Natural killer cell (primary cell): ENCODE results near the gene CACNG1. TPM values are rescaled to one million over a fixed set of nuclear protein-coding genes. Genes with fewer than 3 reads are reported as not detected.
A peak's percentile ranks its signal among the peaks of the same experiment; 100 is the strongest.

Experiments
- ATAC-seq, 3 donors: fragments of 150-1000 bp in 2 of 3; fragments of 200-7000 bp in 1 of 3; cut with Tn5 transposase; 1 replicate in 1 of 3; 2 replicates in 2 of 3; pipeline ENCODE4 v1.10.0; 2021; ENCODE audit warnings: mild to moderate bottlenecking in 2 of 3, moderate library complexity in 2 of 3
- DNase-seq, 2 donors: peaks; one replicate each; pipeline versions ENCODE4 v3.0.0 to v3.0.0-alpha.2; 2013 to 2021; ENCODE audit warnings: mixed read lengths in 1 of 2
- H3K27ac ChIP-seq: one replicate; pipeline ENCODE4 v1.5.1; 2013; ENCODE audit warnings: mild to moderate bottlenecking, low read length
- H3K27me3 ChIP-seq: one replicate; pipeline ENCODE4 v1.6.1; 2013; ENCODE audit warnings: low read length; ENCODE audit not compliant: control insufficient read depth, insufficient read depth
- H3K36me3 ChIP-seq: one replicate; pipeline ENCODE4 v1.6.1; 2013; ENCODE audit warnings: low read length; ENCODE audit not compliant: control insufficient read depth, insufficient read depth
- H3K4me1 ChIP-seq: one replicate; pipeline ENCODE4 v1.6.1; 2013; ENCODE audit warnings: low read length; ENCODE audit not compliant: control insufficient read depth, insufficient read depth
- H3K4me3 ChIP-seq: one replicate; pipeline ENCODE4 v1.5.1; 2013; ENCODE audit warnings: low read length
- H3K9me3 ChIP-seq: one replicate; pipeline ENCODE4 v1.6.1; 2013; ENCODE audit warnings: low read length; ENCODE audit not compliant: control insufficient read depth, insufficient read depth
- H3K27ac Mint-ChIP-seq, 2 donors: one replicate each; pipeline ENCODE4 v1.8.0; 2022; ENCODE audit warnings: mild to moderate bottlenecking in 2 of 2, mixed read lengths in 2 of 2, moderate library complexity in 1 of 2
- H3K27me3 Mint-ChIP-seq, 2 donors: one replicate each; pipeline ENCODE4 v1.8.0; 2022; ENCODE audit warnings: low read depth in 2 of 2, mixed read lengths in 2 of 2
- H3K36me3 Mint-ChIP-seq: one replicate; pipeline ENCODE4 v1.8.0; 2022; ENCODE audit warnings: mixed read lengths
- H3K4me1 Mint-ChIP-seq, 2 donors: one replicate each; pipeline ENCODE4 v1.8.0; 2022; ENCODE audit warnings: mixed read lengths in 2 of 2
- H3K4me3 Mint-ChIP-seq: one replicate; pipeline ENCODE4 v1.8.0; 2022; ENCODE audit warnings: mild to moderate bottlenecking, moderate library complexity, mixed read lengths
- H3K9me3 Mint-ChIP-seq, 2 donors: one replicate each; pipeline ENCODE4 v1.8.0; 2022; ENCODE audit warnings: mixed read lengths in 2 of 2
- intact Hi-C: fragments of 100-400 bp; cut with micrococcal nuclease; formaldehyde crosslinking; loops from one replicate; pipeline ENCODE4 v1.14.2; 2022
- total RNA-seq, 4 donors: library from RNA; stranded (reverse); fragments of 120-200 nt in 1 of 4; gene quantifications; one replicate each; pipeline versions ENCODE4 v1.2.3 to v1.2.4, GENCODE V29; 2013 to 2022
- TF ChIP-seq, protein P1 (sequence below): fragments of 200-600 bp; IDR thresholded peaks from one replicate; pipeline ENCODE4 v1.8.0; 2022; ENCODE audit warnings: antibody characterized with exemption

CACNG1 gene
- total RNA-seq, 3 donors from 2014 or later (not counting 1 experiment from before 2014, with no cell fraction given), result not detected

DNA sequence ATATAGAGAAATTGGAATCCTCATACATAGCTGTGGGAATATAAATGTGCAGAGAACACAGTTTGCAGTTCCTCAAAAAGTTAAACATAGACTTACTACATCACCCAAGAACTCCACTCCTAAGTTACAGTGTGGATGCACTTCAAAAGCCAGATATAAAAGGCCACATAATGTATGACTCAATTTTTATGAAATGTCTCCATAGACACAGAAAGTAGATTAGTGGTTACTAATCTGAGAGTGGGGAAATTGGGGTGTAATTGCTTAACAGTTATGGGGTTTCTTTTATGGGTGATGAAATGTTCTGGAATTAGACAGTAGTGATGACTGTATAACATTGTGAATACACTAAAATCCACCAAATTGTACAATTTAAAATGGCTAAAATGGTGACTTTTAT is 60.9 kb downstream of the CACNG1 start:
- peak overlapping the region; percentile 70 to 76 for H3K27ac Mint-ChIP-seq
- H3K36me3 ChIP-seq, result peaks cover 47% of the 10 kb centered on the region
- intact Hi-C loops, result no loop called here
- H3K4me1 ChIP-seq, result no peaks in the 10 kb centered on the region
- TF ChIP-seq, protein P1, sequence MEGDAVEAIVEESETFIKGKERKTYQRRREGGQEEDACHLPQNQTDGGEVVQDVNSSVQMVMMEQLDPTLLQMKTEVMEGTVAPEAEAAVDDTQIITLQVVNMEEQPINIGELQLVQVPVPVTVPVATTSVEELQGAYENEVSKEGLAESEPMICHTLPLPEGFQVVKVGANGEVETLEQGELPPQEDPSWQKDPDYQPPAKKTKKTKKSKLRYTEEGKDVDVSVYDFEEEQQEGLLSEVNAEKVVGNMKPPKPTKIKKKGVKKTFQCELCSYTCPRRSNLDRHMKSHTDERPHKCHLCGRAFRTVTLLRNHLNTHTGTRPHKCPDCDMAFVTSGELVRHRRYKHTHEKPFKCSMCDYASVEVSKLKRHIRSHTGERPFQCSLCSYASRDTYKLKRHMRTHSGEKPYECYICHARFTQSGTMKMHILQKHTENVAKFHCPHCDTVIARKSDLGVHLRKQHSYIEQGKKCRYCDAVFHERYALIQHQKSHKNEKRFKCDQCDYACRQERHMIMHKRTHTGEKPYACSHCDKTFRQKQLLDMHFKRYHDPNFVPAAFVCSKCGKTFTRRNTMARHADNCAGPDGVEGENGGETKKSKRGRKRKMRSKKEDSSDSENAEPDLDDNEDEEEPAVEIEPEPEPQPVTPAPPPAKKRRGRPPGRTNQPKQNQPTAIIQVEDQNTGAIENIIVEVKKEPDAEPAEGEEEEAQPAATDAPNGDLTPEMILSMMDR, result no peak
- H3K9me3 Mint-ChIP-seq, result no peaks in the 10 kb centered on the region
- H3K4me3 ChIP-seq, result no peak overlapping the region
- H3K4me3 Mint-ChIP-seq, result no peak overlapping the region
- H3K27me3 Mint-ChIP-seq, result no peaks in the 10 kb centered on the region
- no peaks in the 10 kb centered on the region for H3K27me3 ChIP-seq
- ATAC-seq (peak in 2 of 3 donors; percentile 22 to 68), DNase-seq (no peak)
- peaks cover 44 to 48% of the 10 kb centered on the region in 2 donors for H3K4me1 Mint-ChIP-seq
- no peak overlapping the region for H3K27ac ChIP-seq
- peaks cover 28% of the 10 kb centered on the region for H3K36me3 Mint-ChIP-seq
- H3K9me3 ChIP-seq, result no peaks in the 10 kb centered on the region

Other genes with a start within 250 kb of the CACNG1 start
- gene CACNG5, start 209.4 kb upstream of the CACNG1 start, total RNA-seq, result not detected
- gene CACNG4, start 79.8 kb upstream of the CACNG1 start, total RNA-seq, result not detected
- gene HELZ, start 200.6 kb downstream of the CACNG1 start, total RNA-seq, result 100 to 1,000 TPM; 274 to 355 (median 292) TPM